ENCODE measurements around the gene EI24.
"Not testable (repeated sequence)": the region's sequence is repeated elsewhere in the genome, so short reads cannot be mapped to it uniquely, and the experiment has no call there.

EI24 gene

DNA sequence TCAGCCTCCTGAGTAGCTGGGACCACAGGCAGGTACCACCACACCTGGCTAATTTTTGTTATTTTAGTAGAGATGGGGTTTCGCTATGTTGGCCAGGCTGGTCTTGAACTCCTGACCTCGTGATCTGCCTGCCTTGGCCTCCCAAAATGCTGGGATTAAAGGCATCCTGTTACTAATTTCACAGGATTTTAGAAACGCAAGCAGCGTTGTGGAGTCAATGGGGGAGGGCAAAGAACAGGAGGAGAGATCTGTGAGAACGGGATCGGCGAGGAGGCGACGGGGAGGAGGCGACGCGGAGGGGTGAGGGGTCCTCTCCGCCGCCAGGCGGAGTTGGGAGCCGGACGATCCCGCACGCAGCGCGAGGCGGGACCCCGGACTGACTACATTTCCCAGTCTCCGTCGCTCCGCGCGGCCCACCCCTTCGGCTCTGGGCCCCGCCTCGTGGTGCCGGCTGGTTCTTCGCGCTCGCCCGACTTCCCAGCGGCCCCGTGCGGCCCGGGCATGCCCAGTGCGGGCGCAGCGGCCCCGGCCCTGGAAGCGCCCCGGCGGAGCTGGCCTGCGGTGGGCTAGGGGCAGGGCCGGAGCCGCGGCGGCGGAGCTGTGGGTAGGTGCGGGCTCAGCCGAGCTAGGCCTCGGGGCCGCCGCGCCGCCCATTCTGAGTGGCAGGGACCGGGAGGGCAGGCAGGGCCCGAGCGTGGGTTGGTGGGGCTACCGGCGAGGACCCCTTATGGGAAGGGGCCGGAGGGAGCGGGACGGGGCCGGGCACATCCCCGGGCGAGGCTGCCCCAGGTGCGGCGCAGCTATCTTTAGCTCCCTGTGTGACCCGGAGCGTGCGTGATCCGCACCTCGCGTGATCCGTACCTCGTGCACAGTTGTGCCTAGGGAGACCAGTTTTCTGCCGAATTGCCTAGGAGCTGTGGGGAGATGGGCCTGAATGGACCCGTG is at the start of gene EI24:
Gene EI24, plus strand, starts transcription at position 508 of the 945 bp plus-strand sequence. CDS start 3,051 bp downstream, outside the sequence.
- DNase-seq = peak; percentile 88

DNA sequence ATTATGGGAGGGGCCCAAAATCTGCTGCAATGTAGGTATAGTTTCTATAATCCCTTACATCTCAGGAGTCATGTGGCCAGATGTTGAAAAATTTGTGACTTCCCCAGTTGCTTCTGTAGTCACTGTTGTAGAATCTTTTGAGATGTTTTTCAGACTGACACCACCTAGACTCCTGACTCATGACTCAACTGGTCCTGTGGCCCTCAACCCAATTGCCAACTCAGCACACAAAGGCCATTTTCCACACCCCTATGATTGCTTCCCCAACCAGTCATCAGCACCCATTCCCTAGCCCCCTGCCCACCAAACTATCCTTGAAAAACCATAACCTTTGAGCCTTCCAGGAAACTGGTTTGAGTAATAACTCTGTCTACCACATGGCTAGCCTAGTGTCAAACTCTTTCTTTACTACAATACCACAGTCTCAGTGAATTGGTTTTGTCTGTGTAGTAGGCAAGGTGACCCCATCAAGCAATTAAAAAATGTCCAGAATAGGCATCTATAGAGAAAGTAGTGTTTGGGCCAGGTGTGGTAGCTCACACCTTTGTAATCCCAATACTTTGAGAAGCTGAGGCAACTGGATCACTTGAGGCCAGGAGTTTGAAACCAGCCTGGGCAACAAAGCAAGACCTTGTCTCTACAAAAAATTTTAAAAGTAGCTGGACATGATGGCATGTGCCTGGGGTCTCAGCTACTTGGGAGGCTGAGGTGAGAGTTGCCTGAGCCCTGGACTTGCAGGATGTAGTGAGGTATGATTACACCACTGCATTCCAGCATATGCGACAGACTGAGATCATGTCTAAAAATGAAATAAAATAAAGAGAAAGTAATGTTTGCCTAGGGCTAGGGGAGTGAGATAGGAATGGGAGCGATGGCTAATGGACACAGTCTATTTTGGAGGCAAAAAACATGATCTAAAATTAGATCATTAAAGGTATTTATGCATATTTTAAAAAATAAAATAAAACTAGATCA is 49.1 kb upstream of the EI24 start:
- DNase-seq = no peak

DNA sequence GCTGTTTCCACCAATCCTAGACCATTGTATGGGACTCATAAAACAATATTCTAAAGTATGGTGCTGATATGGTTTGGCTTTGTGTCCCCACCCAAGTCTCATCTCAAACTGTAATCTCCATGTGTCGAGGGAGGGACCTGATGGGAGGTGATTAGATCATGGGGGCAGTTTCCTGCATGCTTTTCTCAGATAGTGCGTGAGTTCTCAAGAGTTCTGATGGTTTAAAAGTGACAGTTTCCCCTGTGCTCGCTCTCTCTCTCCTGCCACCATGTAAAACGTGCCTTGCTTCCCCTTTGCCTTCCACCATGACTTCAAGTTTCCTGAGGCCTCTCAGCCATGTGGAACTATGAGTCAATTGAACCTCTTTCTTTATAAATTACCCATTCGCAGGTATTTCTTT is 44.0 kb upstream of the EI24 start:
- DNase-seq = no peak

DNA sequence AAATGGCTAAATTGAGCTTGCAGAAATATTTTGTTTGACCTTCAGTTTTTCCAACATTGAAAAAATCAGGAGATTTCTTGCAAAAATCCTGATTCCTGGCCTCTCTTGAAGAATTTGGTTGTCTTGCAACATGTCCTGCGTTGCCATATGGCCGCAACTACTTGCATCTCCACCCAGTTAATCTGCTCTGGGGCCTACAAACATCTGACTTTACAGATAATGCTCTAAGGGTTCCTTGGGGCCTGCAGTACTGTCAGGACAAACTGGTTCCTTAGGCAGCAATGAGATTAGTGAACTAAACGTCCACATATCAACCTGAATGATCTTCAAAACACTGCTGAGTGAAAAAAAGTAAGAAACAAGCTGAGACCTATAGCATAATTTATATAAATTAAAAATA is 36.6 kb upstream of the EI24 start:
- DNase-seq = no peak

DNA sequence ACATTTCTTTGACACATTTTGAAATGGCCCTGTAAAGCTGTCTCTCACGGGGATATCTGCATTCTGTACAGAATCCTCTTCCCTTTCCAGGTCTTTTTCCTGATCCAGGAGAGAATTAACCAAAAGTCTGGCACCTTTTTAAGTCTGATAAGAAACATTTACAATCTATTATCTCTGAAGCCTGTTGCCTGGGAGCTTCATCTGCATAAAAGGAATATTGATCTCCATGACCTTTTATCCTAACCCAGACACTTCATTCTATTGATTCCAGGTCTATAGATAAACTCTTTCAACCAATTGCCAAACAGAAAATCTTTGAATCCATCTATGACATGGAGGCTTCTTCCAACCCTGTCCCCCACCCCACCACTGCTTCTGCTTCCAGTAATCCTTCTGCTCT is 33.7 kb upstream of the EI24 start:
- no peak for DNase-seq

DNA sequence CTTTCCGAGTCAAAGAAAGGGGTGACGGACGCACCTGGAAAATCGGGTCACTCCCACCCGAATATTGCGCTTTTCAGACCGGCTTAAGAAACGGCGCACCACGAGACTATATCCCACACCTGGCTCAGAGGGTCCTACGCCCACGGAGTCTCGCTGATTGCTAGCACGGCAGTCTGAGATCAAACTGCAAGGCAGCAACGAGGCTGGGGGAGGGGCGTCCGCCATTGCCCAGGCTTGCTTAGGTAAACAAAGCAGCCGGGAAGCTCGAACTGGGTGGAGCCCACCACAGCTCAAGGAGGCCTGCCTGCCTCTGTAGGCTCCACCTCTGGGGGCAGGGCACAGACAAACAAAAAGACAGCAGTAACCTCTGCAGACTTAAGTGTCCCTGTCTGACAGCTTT is 32.4 kb upstream of the EI24 start:
- DNase-seq = not testable (repeated sequence)

DNA sequence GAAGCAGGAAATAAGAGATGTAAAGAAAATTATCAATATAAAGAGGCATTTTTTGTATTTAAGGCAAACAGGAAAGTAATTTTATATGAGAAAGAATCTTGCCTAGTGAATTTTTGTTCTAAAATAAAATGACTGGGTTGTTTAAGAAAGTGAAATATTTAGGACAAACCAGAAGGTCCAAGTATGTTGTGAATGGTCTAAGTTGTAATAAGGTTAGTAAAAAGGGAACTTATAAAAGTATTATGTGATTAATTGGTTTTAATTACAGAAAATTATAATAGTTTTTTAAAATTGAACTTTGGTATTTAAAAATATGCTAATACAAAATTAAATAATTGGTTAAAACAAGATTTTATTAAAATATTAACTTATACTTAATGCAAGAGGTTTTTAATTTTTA is 26.6 kb upstream of the EI24 start:
- DNase-seq = no peak

DNA sequence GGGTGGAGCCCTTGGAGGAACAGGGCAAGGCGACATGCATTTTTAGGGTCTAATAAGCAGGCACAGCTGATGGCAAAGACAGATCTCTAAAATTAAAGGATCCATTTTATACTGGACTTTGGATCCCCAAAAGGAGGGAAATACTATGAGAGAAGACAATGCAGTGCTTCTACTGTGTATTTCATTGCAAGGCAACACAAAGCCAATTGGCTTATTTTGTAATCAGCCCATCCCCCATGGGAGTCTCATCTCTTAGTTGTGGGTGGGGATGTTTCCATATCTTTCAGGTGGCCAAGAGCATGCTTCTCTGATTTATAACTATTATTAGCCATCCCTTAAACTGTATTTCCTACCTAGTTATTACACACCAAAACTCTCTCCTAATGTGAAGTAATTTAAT is 18.5 kb upstream of the EI24 start:
- DNase-seq = no peak

DNA sequence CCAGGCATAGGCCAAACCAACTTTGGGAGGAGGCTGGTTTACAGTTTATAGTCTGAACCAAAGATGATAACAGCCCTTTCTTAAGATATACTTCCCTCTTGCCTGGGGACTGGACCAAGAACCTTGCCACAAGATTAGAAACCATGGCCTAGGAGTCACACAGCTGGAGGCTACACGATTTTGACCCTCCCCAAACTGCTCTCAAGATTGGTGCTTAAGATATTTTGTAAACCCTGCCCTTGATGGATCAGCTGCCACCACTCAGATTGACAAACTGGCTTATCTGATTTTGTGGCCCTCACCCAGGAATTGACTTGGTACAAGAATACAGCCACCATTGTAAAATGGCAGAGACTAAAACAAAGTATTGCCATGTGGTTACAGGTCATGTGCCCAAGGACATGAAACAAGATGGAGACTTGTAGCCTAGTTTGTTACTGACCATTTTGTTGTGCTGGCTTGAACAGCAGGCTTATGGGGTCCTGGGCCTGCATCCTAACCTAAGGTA is 17.4 kb upstream of the EI24 start:
- no peak for DNase-seq

DNA sequence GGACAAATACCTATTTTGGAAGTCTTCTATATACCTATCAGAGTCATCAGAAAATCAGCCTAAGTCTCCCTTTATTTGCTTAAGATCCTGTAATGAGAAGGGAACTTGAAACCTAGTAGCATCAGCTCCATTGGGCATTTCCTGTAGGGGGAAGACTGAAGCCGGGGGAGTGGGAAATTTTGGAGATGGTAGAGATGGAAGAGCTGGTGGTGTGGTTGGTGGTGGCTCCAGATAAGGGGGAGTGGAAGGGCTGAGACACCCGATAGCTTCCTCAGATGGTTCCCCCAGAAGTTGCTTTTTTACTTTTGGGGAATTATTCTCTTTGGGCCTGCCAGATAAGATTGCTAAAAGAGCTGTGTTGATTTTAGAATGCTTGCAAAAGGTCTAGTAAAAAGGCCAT is 16.4 kb upstream of the EI24 start:
- DNase-seq = no peak

DNA sequence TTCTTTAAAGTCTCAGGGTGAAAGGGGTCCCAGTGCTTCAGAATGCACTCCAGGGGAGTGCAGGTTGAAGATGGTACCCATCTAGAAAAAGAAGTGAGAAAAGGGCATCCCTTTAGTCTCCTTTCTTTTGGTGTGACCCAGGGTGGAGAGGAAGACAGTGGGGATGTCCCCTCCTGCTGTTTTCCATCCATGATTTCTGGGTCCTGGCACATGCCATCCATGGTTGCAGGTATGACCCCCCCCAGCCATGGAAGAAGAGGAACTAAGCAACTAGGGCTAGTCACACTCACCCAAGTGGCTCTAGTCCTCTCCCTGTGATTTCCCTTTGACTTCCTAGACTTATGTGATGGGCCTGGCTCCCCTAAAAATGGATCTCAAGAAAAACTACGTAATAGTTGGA is 15.9 kb upstream of the EI24 start:
- DNase-seq = no peak

DNA sequence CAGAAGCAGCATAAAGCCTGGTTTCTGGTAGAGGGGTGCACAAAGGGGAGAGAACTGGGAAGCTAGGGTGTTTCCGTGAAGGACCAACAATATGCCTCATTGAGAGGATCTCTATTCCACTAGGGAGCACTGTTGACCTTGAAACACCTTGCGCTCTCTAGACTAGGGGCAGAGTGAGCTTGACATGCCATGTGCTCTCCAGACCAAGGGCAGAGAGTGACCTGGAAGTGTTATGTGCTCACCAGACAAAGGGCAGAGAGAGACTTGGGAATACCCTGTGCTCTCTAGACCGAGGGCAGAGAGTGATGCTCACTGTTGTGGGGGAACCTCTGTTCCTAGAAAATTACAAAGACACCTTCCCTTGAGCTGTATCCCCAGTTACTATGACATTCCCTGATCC is 15.2 kb upstream of the EI24 start:
- no peak for DNase-seq

DNA sequence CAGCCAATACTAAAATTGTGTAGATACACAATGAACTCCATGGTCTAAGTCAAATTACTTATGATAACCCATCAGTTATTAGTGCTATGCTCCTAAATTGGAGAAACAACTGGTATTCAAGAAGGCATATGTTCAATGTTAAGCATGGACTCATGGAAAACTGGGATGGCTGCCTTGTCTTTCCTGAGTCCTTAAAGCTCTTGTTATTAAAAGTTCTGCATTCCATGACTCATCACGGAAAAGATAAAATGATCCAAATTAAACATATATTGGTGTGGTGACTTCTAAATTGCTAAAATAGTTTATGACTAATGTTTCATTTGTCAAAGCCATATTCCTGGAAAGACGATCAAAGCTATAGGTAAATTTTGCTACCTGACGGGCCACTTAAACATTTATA is 9.4 kb upstream of the EI24 start:
- DNase-seq = no peak

DNA sequence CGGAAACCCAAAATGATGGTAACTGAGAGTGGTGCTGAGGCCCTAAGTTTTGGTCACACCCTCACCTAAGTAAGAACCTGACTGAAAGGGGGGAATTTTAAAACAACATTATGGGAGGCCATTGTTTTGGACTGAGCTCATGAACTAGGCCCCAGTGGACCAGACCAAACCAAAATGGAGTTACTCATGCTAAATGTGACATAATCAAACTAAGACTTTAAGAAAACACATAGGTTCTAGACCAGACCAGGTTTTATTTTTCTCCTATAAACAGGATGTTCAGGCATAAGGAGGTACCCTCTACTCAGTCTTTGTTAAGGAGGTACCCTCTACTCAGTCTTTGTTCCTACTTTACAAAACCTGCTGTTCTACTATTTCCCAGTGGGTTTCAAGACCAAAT is 7.4 kb upstream of the EI24 start:
- DNase-seq = no peak

DNA sequence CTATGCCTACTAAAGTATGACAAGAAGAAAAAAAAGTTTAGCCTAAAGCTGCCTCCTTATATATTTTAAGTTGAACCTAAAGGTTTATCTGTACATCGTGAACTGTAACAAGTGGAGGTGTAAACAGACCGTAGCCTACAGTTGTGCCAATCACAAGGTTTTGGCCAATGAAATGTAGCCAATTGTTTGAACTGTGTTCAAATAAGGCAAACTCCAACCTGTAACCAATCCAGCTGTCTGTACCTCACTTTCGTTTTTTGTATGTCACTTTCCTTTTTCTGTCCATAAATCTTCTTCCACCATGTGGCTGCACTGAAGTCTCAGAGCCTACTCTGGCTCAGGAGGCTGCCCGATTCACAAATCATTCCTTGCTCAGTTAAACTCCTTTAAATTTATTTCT is 6.8 kb upstream of the EI24 start:
- DNase-seq = no peak

DNA sequence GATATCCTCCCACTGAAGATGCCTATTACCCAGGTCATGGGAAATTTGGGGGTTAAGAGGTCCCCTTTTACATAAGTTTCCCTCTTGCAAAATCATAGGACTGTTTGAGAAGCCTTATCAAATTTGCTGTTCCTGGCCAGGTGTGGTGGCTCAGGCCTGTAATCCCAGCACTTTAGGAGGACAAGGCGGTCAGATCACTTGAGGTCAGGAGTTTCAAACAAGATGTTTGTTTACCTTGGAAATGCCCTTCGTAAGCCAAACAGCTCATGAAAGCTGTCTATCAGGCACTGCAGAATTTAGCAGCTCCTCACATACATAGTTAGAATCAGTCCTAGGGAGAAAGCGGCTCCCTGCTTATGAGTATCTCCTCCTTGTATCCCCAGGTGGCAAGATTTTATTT is 4.9 kb upstream of the EI24 start:
- DNase-seq = no peak

DNA sequence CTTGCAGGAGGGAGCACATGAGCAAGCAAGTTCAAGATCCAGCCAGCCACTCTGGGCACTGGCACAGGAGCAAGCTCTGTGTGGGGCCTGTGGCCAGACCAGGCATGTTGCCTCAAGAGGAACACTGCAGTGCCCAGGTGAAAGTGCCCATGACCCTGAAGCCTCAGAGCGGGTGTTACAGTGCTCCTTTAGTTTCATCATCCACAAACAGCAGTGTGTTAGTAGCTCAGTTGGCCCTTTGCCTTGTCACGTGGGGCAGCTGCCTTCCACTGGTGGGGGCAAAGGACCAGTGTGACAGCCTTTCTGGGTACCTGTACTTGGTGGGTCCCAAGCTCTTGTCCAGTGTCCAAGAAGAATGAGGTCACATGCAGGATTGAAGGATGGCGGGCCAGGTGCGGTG is 3.0 kb upstream of the EI24 start:
- DNase-seq = no peak

DNA sequence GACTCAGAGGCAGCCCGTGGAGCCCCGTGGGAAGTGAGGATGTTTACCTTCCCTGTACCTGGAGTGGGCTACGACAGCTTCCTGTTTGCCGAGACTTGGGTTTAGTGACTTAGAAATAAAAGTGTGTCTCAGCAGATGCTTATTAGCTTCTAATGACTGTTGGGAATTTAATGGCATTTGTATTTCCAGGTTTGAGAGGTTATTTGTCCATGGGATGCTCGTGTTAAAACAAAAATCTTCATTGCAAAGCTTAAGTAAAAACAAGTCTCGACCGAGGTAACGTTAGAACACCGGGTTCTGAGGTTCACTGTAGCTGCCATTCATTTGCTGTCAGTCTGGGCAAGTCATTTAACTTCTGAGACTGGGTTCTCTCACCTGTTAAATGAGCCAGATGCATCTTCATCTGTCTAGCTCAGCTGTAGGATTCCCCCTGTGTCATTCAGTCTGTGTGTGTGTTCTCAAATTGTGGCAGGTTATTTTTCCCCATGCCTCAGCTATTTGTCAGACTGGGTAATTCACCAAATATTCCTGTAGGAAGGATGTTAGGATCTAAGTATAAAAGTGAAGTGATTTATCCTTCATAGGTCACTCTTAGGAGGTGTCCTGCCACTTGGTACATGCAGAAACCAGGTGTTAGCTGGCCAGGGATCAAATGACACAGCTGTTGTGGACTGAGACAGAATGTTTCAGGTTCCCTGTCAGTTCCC is 791 bp downstream of the EI24 start:
- no peak for DNase-seq

DNA sequence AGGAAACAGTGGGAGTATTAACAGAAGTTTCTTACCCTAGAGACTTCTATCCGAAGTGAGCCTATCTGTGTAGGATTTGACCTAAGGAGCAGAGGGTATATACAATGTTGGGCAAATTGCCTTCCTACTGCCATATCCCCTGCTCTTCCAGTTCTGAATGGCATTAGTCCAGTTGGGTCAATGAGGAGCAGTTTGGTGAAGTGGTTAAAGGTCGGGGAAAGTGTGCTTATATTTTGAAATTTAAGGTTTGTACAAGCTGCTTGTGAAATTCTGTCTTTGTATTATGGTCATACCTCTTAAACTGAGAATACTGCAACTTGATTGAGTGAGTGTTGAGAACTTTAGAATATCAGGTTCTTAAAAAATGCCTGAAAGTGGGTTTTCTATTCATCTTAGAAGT is 1.7 kb downstream of the EI24 start:
- DNase-seq = no peak

DNA sequence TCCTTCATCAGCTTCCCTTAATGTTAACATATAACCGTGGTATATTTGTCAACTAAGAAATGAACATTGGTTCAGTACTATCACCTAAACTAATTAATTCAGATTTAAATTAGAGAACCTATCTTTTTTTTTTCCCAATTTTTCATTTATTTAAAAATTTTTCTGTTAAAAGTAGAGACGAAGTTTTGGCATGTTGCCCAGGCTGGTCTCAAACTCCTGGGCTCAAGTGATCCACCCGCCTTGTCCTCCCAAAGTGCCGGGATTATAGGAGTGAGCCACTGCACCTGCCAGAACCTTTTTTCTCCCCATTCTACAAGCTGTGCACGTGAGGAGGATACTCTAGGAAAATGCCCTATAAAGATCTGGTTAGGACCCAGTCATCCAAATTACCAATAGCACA is 3.6 kb downstream of the EI24 start:
- no peak for DNase-seq

DNA sequence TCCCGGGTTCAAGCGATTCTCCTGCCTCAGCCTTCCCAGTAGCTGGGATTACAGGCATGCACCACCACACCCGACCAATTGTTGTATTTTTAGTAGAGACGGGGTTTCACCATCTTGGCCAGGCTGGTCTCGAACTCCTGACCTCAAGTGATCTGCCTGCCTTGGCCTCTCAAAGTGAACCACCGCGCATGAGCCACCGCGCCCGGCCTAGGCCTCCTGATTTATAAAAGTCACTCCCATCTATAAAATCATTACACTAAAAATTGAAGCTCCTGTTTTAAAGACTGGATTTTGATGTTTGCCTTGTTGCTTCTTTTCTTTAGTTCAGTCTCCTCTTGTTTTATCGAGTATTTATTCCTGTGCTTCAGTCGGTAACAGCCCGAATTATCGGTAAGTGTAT is 7.9 kb downstream of the EI24 start:
- DNase-seq = not testable (repeated sequence)

DNA sequence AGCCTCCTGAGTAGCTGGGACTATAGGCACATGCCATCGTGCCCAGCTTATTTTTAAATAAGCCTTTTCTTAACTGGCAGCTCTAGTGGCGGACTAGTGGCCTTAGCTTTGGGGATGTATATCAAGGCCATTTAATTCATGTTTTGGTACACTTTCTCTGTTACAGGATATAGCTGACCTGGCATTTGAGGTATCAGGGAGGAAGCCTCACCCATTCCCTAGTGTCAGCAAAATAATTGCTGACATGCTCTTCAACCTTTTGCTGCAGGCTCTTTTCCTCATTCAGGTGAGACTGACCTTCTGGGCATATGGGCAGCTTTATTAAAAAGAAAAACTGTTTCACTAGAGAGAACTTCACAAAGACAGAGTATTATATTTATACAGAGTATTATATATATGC is 9.5 kb downstream of the EI24 start:
- no peak for DNase-seq

DNA sequence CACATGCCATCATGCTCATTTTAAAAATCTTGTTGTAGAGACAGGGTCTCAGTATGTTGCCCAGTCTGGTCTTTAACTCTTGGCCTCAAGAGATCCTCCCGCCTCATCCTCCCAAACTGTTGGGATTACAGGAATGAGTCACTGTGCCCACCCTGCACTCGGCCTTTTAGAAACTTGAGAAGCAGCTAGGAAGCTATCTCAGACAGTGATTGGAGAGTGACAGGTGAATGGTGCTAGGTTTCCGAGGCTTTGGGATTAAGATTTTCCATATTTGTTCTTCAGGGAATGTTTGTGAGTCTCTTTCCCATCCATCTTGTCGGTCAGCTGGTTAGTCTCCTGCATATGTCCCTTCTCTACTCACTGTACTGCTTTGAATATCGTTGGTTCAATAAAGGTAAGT is 10.5 kb downstream of the EI24 start:
- DNase-seq = no peak

Measured in activated CD4-positive, alpha-beta T cell treated with anti-CD3 and anti-CD28 coated beads for 4 hours (primary cell).